Subcutaneous adipose tissue (tissue), 4 donors: Measurements from ENCODE around the gene CFD. TPM values are rescaled to one million over a fixed set of nuclear protein-coding genes. Genes with fewer than 3 reads are reported as not detected.

Experiments
- CTCF ChIP-seq: fragments of 450-650 bp; IDR thresholded peaks from one replicate; pipeline ENCODE4 v1.5.1; 2016; ENCODE audit warnings: low read depth, mild to moderate bottlenecking, control low read depth, antibody characterized with exemption, moderate library complexity
- small RNA-seq: library from RNA; depleted of rRNA; stranded (forward); fragments of <200 nt; gene quantifications from one replicate; pipeline ENCODE3, GENCODE V24; 2016
- total RNA-seq, 4 donors: library from RNA; depleted of rRNA; stranded (reverse); fragments of >200 nt; gene quantifications; one replicate each; pipeline ENCODE4 v1.1.0, GENCODE V29; 2016

CFD gene
- total RNA-seq, 4 donors from 2014 or later = 1,847 to 6,869 (median 2,488) TPM

- no peak for TF ChIP-seq CTCF
Observed at GRCh38 chr19:912181-913079, 53.0 kb downstream of the CFD start.

Small RNA genes lying within 50 kb of the gene (small RNA-seq; reads per million reads assigned to genes)
- gene MIR3187 (not detected), gene RNU6-9 (not detected)

Other genes with a start within 250 kb of the CFD start
- gene POLRMT, start 226.1 kb upstream of the CFD start, total RNA-seq = 10 to 100 TPM; 11.9 to 41.4 (median 14.7) TPM
- gene FGF22, start 219.8 kb upstream of the CFD start, total RNA-seq = 1 to 10 TPM in 2 of 4 donors, not detected in 2; 1.3 to 2.2 TPM
- 10 to 100 TPM; 23.3 to 85.9 (median 31.1) TPM for gene RNF126, start 196.4 kb upstream of the CFD start, total RNA-seq
- 100 to 1,000 TPM in 2 of 4 donors, 10 to 100 TPM in 2; 54.5 to 124 (median 91.4) TPM for gene FSTL3, start 183.3 kb upstream of the CFD start, total RNA-seq
- gene PRSS57, start 164.2 kb upstream of the CFD start, total RNA-seq = not detected
- 100 to 1,000 TPM in 1 of 4 donors, 10 to 100 TPM in 3; 57.1 to 228 (median 77.4) TPM for gene PALM, start 150.7 kb upstream of the CFD start, total RNA-seq
- not detected for gene MISP, start 108.6 kb upstream of the CFD start, total RNA-seq
- gene PTBP1, start 62.2 kb upstream of the CFD start, total RNA-seq = 100 to 1,000 TPM in 1 of 4 donors, 10 to 100 TPM in 3; 77.5 to 108 (median 87.8) TPM
- not detected for gene PLPPR3, start 37.7 kb upstream of the CFD start, total RNA-seq
- under 1 TPM in 1 of 4 donors, not detected in 3; 0.68 TPM for gene AZU1, start 31.8 kb upstream of the CFD start, total RNA-seq
- gene PRTN3, start 18.7 kb upstream of the CFD start, total RNA-seq = not detected
- 1 to 10 TPM in 2 of 4 donors, not detected in 2; 2.4 to 2.8 TPM for gene ELANE, start 7.4 kb upstream of the CFD start, total RNA-seq
- 10 to 100 TPM; 18.4 to 38.4 (median 19.2) TPM for gene MED16, start 33.5 kb downstream of the CFD start, total RNA-seq
- gene RNU6-9, start 33.8 kb downstream of the CFD start, total RNA-seq = not detected
- 10 to 100 TPM; 24.1 to 37.3 (median 26.8) TPM for gene R3HDM4, start 53.6 kb downstream of the CFD start, total RNA-seq
- gene KISS1R, start 57.7 kb downstream of the CFD start, total RNA-seq = not detected
- gene ARID3A, start 66.4 kb downstream of the CFD start, total RNA-seq = 10 to 100 TPM in 2 of 4 donors, 1 to 10 TPM in 2; 5.5 to 13.9 (median 9.2) TPM
- 10 to 100 TPM; 18.9 to 58.6 (median 30.7) TPM for gene WDR18, start 124.7 kb downstream of the CFD start, total RNA-seq
- not detected for gene GRIN3B, start 140.8 kb downstream of the CFD start, total RNA-seq
- gene TMEM259, start 161.5 kb downstream of the CFD start, total RNA-seq = 100 to 1,000 TPM in 2 of 4 donors, 10 to 100 TPM in 2; 65.1 to 193 (median 94.0) TPM
- gene RNU6-2, start 161.9 kb downstream of the CFD start, total RNA-seq = not detected
- gene CNN2, start 166.9 kb downstream of the CFD start, total RNA-seq = 10 to 100 TPM; 32.1 to 86.8 (median 52.2) TPM
- 10 to 100 TPM in 3 of 4 donors, 1 to 10 TPM in 1; 3.4 to 35.2 (median 12.2) TPM for gene ABCA7, start 180.4 kb downstream of the CFD start, total RNA-seq
- gene ARHGAP45, start 207.5 kb downstream of the CFD start, total RNA-seq = 10 to 100 TPM; 31.3 to 52.5 (median 44.0) TPM
- 100 to 1,000 TPM in 3 of 4 donors, 10 to 100 TPM in 1; 81.8 to 302 (median 127) TPM for gene POLR2E, start 235.7 kb downstream of the CFD start, total RNA-seq
- gene GPX4, start 244.3 kb downstream of the CFD start, total RNA-seq = 1,000 to 10,000 TPM; 1,089 to 2,299 (median 1,463) TPM